GM19240 (cell line): ENCODE data around the gene SLC39A5.
"Not testable (repeated sequence)": the region's sequence is repeated elsewhere in the genome, so short reads cannot be mapped to it uniquely, and the experiment has no call there.

Source experiments
- DNase-seq: peaks from one replicate; pipeline ENCODE4 v3.0.0; 2011; ENCODE audit warnings: low spot score; ENCODE audit not compliant: insufficient read length

SLC39A5 gene

GRCh38 chr12:56243731-56244181 lies 13.9 kb downstream of the SLC39A5 start:
- no peak for DNase-seq

GRCh38 chr12:56244494-56244893 lies 14.6 kb downstream of the SLC39A5 start:
- no peak for DNase-seq

GRCh38 chr12:56247923-56248322 lies 18.1 kb downstream of the SLC39A5 start:
- no peak for DNase-seq

- DNase-seq: no peak
Measured at GRCh38 chr12:56248711-56249110, 18.9 kb downstream of the SLC39A5 start.

GRCh38 chr12:56252649-56253048 lies 22.8 kb downstream of the SLC39A5 start:
- no peak for DNase-seq

- no peak for DNase-seq
Measured at GRCh38 chr12:56253091-56253490, 23.2 kb downstream of the SLC39A5 start.

- no peak for DNase-seq
Measured at GRCh38 chr12:56255671-56256070, 25.8 kb downstream of the SLC39A5 start.

- no peak for DNase-seq
Measured at GRCh38 chr12:56256326-56256960, 26.6 kb downstream of the SLC39A5 start.

- DNase-seq: no peak
Measured at GRCh38 chr12:56257071-56257470, 27.2 kb downstream of the SLC39A5 start.

- no peak for DNase-seq
Measured at GRCh38 chr12:56257491-56258067, 27.7 kb downstream of the SLC39A5 start.

- DNase-seq: peak; percentile 83
Measured at GRCh38 chr12:56258068-56258819, 28.4 kb downstream of the SLC39A5 start, which contains the start of gene ANKRD52. ANKRD52 (minus strand) TSS chr12:56258384; CDS start chr12:56258269, 115 bp downstream.

GRCh38 chr12:56258820-56259183 lies 29.0 kb downstream of the SLC39A5 start:
- no peak for DNase-seq

- DNase-seq: no peak
Measured at GRCh38 chr12:56260380-56260779, 30.5 kb downstream of the SLC39A5 start.

- no peak for DNase-seq
Measured at GRCh38 chr12:56260921-56261320, 31.1 kb downstream of the SLC39A5 start.

- DNase-seq: no peak
Measured at GRCh38 chr12:56261503-56262232, 31.8 kb downstream of the SLC39A5 start.

- DNase-seq: not testable (repeated sequence)
Measured at GRCh38 chr12:56262955-56263354, 33.1 kb downstream of the SLC39A5 start.

GRCh38 chr12:56266068-56266692 lies 36.3 kb downstream of the SLC39A5 start:
- not testable (repeated sequence) for DNase-seq

- DNase-seq: peak; percentile 92
Measured at GRCh38 chr12:56266693-56267442, 37.0 kb downstream of the SLC39A5 start, which contains the start of gene COQ10A. COQ10A (plus strand) TSS chr12:56266942; CDS start chr12:56267119, 177 bp downstream.

GRCh38 chr12:56267443-56268071 lies 37.7 kb downstream of the SLC39A5 start:
- no peak for DNase-seq

- DNase-seq: no peak
Measured at GRCh38 chr12:56271031-56271430, 41.2 kb downstream of the SLC39A5 start.
